GM12865 (cell line): Measurements from ENCODE around the gene IL37.
A peak's percentile ranks its signal among the peaks of the same experiment; 100 is the strongest.

ENCODE experiments used
- DNase-seq: peaks from one replicate; pipeline ENCODE4 v3.0.0; 2010; ENCODE audit warnings: low read depth
- H3K4me3 ChIP-seq: 2 replicates; pipeline ENCODE4 v1.5.1; 2011; ENCODE audit warnings: mild to moderate bottlenecking, low read depth, low read length, control low read depth
- CTCF ChIP-seq: IDR thresholded peaks from 2 replicates; pipeline ENCODE4 v1.5.1; 2011; ENCODE audit warnings: low read length, control low read depth, low read depth, inconsistent platforms; ENCODE audit not compliant: insufficient read depth; ENCODE audit errors: missing control alignments

The IL37 gene

GRCh38 chr2:112881217-112881985 is 29.6 kb upstream of the IL37 start:
- no peak overlapping the region for H3K4me3 ChIP-seq
- peak; percentile 84 for DNase-seq
- no peak for TF ChIP-seq CTCF

GRCh38 chr2:112883669-112884068 is 27.3 kb upstream of the IL37 start:
- TF ChIP-seq CTCF: no peak
- DNase-seq: no peak
- no peak overlapping the region for H3K4me3 ChIP-seq

- H3K4me3 ChIP-seq: no peak overlapping the region
- DNase-seq: peak; percentile 85
Observed at GRCh38 chr2:112884869-112885505, 26.0 kb upstream of the IL37 start.

GRCh38 chr2:112885506-112885902 is 25.5 kb upstream of the IL37 start:
- DNase-seq: no peak
- no peak for TF ChIP-seq CTCF
- H3K4me3 ChIP-seq: no peak overlapping the region

More at GRCh38 chr2:112884869-112885505, 26.0 kb upstream of the IL37 start:
- peak; percentile 90 for TF ChIP-seq CTCF

GRCh38 chr2:112886291-112886690 is 24.7 kb upstream of the IL37 start:
- DNase-seq: no peak
- no peak overlapping the region for H3K4me3 ChIP-seq
- no peak for TF ChIP-seq CTCF

GRCh38 chr2:112887964-112888749 is 22.8 kb upstream of the IL37 start:
- H3K4me3 ChIP-seq: no peak overlapping the region
- no peak for TF ChIP-seq CTCF
- peak; percentile 28 for DNase-seq
